ENCODE results near the gene KLHL28.

KLHL28 gene, protein sequence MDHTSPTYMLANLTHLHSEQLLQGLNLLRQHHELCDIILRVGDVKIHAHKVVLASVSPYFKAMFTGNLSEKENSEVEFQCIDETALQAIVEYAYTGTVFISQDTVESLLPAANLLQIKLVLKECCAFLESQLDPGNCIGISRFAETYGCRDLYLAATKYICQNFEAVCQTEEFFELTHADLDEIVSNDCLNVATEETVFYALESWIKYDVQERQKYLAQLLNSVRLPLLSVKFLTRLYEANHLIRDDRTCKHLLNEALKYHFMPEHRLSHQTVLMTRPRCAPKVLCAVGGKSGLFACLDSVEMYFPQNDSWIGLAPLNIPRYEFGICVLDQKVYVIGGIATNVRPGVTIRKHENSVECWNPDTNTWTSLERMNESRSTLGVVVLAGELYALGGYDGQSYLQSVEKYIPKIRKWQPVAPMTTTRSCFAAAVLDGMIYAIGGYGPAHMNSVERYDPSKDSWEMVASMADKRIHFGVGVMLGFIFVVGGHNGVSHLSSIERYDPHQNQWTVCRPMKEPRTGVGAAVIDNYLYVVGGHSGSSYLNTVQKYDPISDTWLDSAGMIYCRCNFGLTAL

DNA sequence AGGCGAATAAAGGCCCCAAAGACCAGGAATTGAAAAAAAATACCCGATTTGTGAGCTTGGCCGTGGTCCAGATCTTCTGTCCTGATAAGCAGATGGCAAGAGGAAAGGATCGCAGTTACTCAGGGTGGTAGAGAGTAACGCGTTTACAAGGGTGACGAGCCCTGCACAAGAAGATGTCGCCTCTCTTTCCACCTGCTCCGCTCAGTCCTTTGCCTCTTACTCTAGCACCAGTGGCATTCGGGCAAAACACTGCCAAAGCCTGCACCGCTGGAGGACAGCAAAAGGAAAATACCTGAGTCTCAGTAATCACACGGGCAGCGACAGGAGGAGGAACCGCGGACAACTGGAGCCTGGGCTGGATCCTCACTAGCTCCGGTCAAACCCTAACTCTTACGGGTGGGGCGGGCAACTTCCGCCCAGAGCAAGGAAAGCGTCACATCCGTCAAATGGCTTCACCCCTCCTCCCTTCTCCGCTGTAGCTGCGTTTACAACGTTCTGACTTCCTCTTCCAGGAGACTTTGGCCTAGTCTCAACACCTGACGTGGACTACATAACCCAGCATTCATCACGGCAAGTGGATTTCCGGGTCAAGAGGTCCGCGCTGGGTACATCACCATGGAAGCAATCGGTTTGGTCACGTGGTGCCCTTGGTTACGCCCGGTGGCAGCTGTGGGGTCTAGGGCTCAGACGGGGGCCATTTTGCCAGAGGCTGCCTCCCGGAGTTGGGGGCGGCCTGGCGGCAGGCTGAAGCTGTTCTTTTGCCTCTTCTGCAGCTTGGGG lies at the start of gene KLHL28, which contains the start of gene TOGARAM1:
KLHL28 (minus strand) TSS at position 394 of the 780 bp plus-strand sequence. CDS start 16,019 bp downstream, outside the sequence.
TOGARAM1 (plus strand) TSS at position 637 of the 780 bp plus-strand sequence. CDS start 232 bp downstream, outside the sequence.
- Histone ChIP-seq H3K4me3 (replicated peaks; ENCODE audit: low read depth, low read length) (peak within 1 kb of the TSS; percentile 75), H3K27me3 (replicated peaks; ENCODE audit: control insufficient read depth, insufficient read depth, low read length) (no peaks in the 10 kb centered on the region), H3K36me3 (ENCODE audit: control insufficient read depth, insufficient read depth, low read length) (no peaks in the 10 kb centered on the region)
- TF ChIP-seq, protein P1, sequence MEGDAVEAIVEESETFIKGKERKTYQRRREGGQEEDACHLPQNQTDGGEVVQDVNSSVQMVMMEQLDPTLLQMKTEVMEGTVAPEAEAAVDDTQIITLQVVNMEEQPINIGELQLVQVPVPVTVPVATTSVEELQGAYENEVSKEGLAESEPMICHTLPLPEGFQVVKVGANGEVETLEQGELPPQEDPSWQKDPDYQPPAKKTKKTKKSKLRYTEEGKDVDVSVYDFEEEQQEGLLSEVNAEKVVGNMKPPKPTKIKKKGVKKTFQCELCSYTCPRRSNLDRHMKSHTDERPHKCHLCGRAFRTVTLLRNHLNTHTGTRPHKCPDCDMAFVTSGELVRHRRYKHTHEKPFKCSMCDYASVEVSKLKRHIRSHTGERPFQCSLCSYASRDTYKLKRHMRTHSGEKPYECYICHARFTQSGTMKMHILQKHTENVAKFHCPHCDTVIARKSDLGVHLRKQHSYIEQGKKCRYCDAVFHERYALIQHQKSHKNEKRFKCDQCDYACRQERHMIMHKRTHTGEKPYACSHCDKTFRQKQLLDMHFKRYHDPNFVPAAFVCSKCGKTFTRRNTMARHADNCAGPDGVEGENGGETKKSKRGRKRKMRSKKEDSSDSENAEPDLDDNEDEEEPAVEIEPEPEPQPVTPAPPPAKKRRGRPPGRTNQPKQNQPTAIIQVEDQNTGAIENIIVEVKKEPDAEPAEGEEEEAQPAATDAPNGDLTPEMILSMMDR (IDR thresholded peaks at IDR 0.05; ENCODE audit: insufficient read depth, low read length, poor library complexity, severe bottlenecking), result no peak
- peak; percentile 90 for DNase-seq (ENCODE audit: extremely low read depth, insufficient read length)

DNA sequence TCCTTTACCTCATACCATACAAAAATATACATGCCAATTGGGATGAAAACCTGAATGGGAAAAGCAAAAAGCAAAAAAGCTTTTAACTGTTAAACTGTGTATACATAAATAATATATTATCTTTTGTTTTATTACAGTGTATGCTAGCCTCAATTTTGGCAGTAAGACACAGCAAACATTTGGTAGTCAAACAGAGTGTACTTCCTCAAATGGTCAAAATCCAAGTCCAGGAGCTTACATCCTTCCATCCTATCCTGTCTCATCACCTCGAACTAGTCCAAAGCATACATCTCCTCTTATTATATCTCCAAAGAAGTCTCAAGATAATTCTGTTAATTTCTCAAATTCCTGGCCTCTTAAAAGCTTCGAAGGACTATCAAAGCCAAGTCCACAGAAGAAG lies 42.2 kb upstream of the KLHL28 start:
- TF ChIP-seq, protein P1 (IDR thresholded peaks at IDR 0.05; ENCODE audit: insufficient read depth, low read length, poor library complexity, severe bottlenecking), result no peak
- H3K27me3 ChIP-seq (replicated peaks; ENCODE audit: control insufficient read depth, insufficient read depth, low read length), result no peaks in the 10 kb centered on the region

DNA sequence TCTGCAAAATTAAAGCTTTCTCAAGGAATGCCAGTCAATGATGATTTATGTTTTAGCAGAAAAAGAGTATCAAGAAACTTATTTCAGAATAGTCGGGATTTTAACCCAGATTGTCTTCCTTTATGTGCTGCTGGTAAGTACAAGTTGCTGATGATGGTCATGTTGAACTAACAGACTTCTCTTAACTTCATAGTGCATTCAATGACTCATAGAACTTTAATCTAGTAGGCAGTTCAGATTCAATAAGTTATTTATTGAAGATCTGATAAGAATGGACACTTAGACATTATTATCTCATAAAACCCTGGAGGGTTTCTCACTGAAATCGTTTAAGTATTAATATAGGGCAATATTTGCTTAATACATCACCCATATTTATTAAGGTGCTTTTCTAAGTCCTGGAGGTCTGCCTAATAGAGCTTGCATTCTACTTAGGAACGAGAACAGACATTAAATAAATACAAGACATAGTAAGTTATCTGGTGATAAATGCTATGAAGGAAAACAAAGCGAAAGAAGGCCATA lies 34.1 kb upstream of the KLHL28 start:
- DNase-seq (ENCODE audit: extremely low read depth, insufficient read length), result no peak
- Histone ChIP-seq H3K27me3 (replicated peaks; ENCODE audit: control insufficient read depth, insufficient read depth, low read length) (no peaks in the 10 kb centered on the region), H3K4me3 (replicated peaks; ENCODE audit: low read depth, low read length) (no peak overlapping the region), H3K36me3 (ENCODE audit: control insufficient read depth, insufficient read depth, low read length) (no peaks in the 10 kb centered on the region; the same call in none of the 2 replicates)
- TF ChIP-seq, protein P1 (IDR thresholded peaks at IDR 0.05; ENCODE audit: insufficient read depth, low read length, poor library complexity, severe bottlenecking), result no peak

More for the DNA sequence above, 42.2 kb upstream of the KLHL28 start:
- no peak for DNase-seq (ENCODE audit: extremely low read depth, insufficient read length)
- H3K36me3 ChIP-seq (ENCODE audit: control insufficient read depth, insufficient read depth, low read length), result no peaks in the 10 kb centered on the region; the same call in 1 of the 2 replicates
- no peak overlapping the region for H3K4me3 ChIP-seq (replicated peaks; ENCODE audit: low read depth, low read length)

DNA sequence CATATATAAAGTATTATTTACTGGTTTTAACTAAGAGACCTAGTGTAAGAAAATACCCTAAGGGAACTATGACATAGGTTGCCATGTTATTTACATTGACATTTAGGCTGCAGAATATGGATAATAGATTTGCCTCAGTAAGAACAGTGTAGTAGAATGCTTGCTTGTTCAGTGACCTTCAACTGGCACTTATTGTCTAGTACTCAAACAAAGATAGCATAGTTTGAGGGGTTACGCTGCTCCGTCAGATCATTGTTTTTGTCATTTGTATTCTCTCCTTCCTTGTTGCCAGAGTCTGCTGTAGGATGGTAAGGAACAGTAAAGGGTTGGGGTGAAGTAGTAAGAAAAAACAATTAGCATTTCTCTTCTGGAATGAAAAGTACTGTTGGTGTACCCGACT lies 33.4 kb upstream of the KLHL28 start:
- H3K4me3 ChIP-seq (replicated peaks; ENCODE audit: low read depth, low read length), result no peak overlapping the region
- no peaks in the 10 kb centered on the region; the same call in none of the 2 replicates for H3K36me3 ChIP-seq (ENCODE audit: control insufficient read depth, insufficient read depth, low read length)
- no peak for DNase-seq (ENCODE audit: extremely low read depth, insufficient read length)

DNA sequence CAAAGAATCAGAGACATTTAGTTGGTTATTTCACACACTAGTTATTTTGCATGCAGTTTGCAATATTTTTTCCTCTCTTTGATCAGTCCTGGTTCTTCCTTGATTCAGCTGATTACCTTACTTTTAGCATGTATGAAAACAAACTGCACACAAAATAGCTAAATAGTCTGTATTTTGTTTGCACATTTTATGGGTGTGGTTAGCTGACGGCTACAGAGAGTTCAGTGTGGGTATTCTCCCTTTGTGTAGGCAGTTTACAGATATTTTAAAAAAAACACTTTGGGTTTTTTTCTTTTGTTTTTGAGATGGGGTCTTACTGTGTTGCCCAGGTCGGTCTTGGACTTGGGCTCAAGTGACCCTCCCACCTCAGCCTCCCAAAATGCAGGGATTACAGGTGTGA lies 28.8 kb upstream of the KLHL28 start:
- TF ChIP-seq, protein P1 (IDR thresholded peaks at IDR 0.05; ENCODE audit: insufficient read depth, low read length, poor library complexity, severe bottlenecking), result no peak
- Histone ChIP-seq H3K36me3 (ENCODE audit: control insufficient read depth, insufficient read depth, low read length) (no peaks in the 10 kb centered on the region; the same call in 1 of the 2 replicates), H3K4me3 (replicated peaks; ENCODE audit: low read depth, low read length) (no peak overlapping the region), H3K27me3 (replicated peaks; ENCODE audit: control insufficient read depth, insufficient read depth, low read length) (no peaks in the 10 kb centered on the region)
- no peak for DNase-seq (ENCODE audit: extremely low read depth, insufficient read length)

More for the DNA sequence above, 33.4 kb upstream of the KLHL28 start:
- TF ChIP-seq, protein P1 (IDR thresholded peaks at IDR 0.05; ENCODE audit: insufficient read depth, low read length, poor library complexity, severe bottlenecking), result no peak
- H3K27me3 ChIP-seq (replicated peaks; ENCODE audit: control insufficient read depth, insufficient read depth, low read length), result no peaks in the 10 kb centered on the region
